OCI-LY1 (cell line): ENCODE measurements around the gene NELL1.
"Not testable (repeated sequence)": the region's sequence is repeated elsewhere in the genome, so short reads cannot be mapped to it uniquely, and the experiment has no call there.

Source experiments
- H2AFZ ChIP-seq: fragments of 200-600 bp; sonication (generic), shearing (Covaris generic); 2 replicates; pipeline ENCODE4 v1.6.0; 2014; ENCODE audit warnings: antibody characterized with exemption, mild to moderate bottlenecking, low read length
- H3F3A ChIP-seq: fragments of 200-600 bp; sonication (generic), shearing (Covaris generic); 2 replicates; pipeline ENCODE4 v1.6.0; 2014; ENCODE audit warnings: mild to moderate bottlenecking, antibody characterized with exemption, low read length, moderate library complexity; ENCODE audit not compliant: insufficient read depth
- H3K27ac ChIP-seq: fragments of 200-600 bp; sonication (generic); 2 replicates; pipeline ENCODE4 v1.5.1; 2014; ENCODE audit warnings: low read length, mixed run types, mild to moderate bottlenecking, low read depth; ENCODE audit not compliant: poor library complexity, severe bottlenecking
- H3K27me3 ChIP-seq: fragments of 200-600 bp; sonication (generic); 2 replicates; pipeline ENCODE4 v1.6.0; 2014; ENCODE audit warnings: antibody characterized with exemption, mild to moderate bottlenecking, low read length, moderate library complexity; ENCODE audit not compliant: insufficient read depth
- H3K36me3 ChIP-seq: fragments of 200-600 bp; sonication (generic); 2 replicates; pipeline ENCODE4 v1.6.1; 2014; ENCODE audit warnings: mild to moderate bottlenecking, antibody characterized with exemption, low read length, moderate library complexity, mixed read lengths; ENCODE audit not compliant: insufficient read depth
- H3K4me1 ChIP-seq: fragments of 200-600 bp; sonication (generic); 2 replicates; pipeline ENCODE4 v1.5.1; 2014; ENCODE audit warnings: mild to moderate bottlenecking, low read length, moderate library complexity; ENCODE audit not compliant: insufficient read depth, severe bottlenecking
- H3K4me2 ChIP-seq: fragments of 200-600 bp; sonication (generic), shearing (Covaris generic); 2 replicates; pipeline ENCODE4 v1.6.1; 2014; ENCODE audit warnings: low read length
- H3K4me3 ChIP-seq: fragments of 200-600 bp; sonication (generic); 2 replicates; pipeline ENCODE4 v1.5.1; 2014; ENCODE audit warnings: low read length, low read depth, mild to moderate bottlenecking, mixed read lengths; ENCODE audit not compliant: poor library complexity, severe bottlenecking
- H3K79me2 ChIP-seq: fragments of 200-600 bp; shearing (Covaris generic); 2 replicates; pipeline ENCODE4 v1.6.1; 2016; ENCODE audit warnings: mixed run types, low read length, mixed read lengths; ENCODE audit not compliant: insufficient read depth
- H3K9ac ChIP-seq: fragments of 200-600 bp; sonication (generic), shearing (Covaris generic); 2 replicates; pipeline ENCODE4 v1.6.1; 2014; ENCODE audit warnings: mild to moderate bottlenecking, low read length, mixed read lengths
- H3K9me2 ChIP-seq: fragments of 200-600 bp; sonication (generic), shearing (Covaris generic); 2 replicates; pipeline ENCODE4 v1.6.1; 2014; ENCODE audit warnings: low read depth, mild to moderate bottlenecking, low read length, mixed read lengths
- H3K9me3 ChIP-seq: fragments of 200-600 bp; shearing (Covaris generic); 2 replicates; pipeline ENCODE4 v1.6.1; 2014; ENCODE audit warnings: low read length, mixed read lengths
- H4K20me1 ChIP-seq: fragments of 200-600 bp; sonication (generic), shearing (Covaris generic); 2 replicates; pipeline ENCODE4 v1.6.0; 2016; ENCODE audit warnings: mild to moderate bottlenecking, low read length; ENCODE audit not compliant: insufficient read depth
- CTCF ChIP-seq: fragments of 200-600 bp; sonication (generic), shearing (Covaris generic); IDR thresholded peaks from 2 replicates; pipeline ENCODE4 v1.5.1; 2017; ENCODE audit warnings: mild to moderate bottlenecking, antibody characterized with exemption, low read length, moderate library complexity, mixed read lengths
- EZH2 ChIP-seq: fragments of 200-600 bp; sonication (generic), shearing (Covaris generic); IDR thresholded peaks from 2 replicates; pipeline ENCODE4 v1.8.0; 2017; ENCODE audit warnings: borderline replicate concordance, mixed run types, mild to moderate bottlenecking, antibody characterized with exemption, low read length, moderate library complexity, mixed read lengths

NELL1 gene

GRCh38 chr11:21133244-21133643 is 463.9 kb downstream of the NELL1 start:
- no peaks in the 10 kb centered on the region for H3K4me1 ChIP-seq
- H3K27ac ChIP-seq = no peak overlapping the region
- H3K79me2 ChIP-seq = no peaks in the 10 kb centered on the region
- H3K4me2 ChIP-seq = no peak overlapping the region
- no peaks in the 10 kb centered on the region for H3F3A ChIP-seq
- no peak for TF ChIP-seq CTCF
- TF ChIP-seq EZH2 = no peak
- H3K9me2 ChIP-seq = no peaks in the 10 kb centered on the region
- no peak overlapping the region for H3K4me3 ChIP-seq
- no peaks in the 10 kb centered on the region for H3K27me3 ChIP-seq
- H4K20me1 ChIP-seq = no peaks in the 10 kb centered on the region
- no peak overlapping the region for H2AFZ ChIP-seq
- H3K9me3 ChIP-seq = no peaks in the 10 kb centered on the region
- H3K9ac ChIP-seq = no peak overlapping the region
- H3K36me3 ChIP-seq = no peaks in the 10 kb centered on the region

- H3K4me2 ChIP-seq = no peak overlapping the region
- H3K9me2 ChIP-seq = no peaks in the 10 kb centered on the region
Observed at GRCh38 chr11:21133722-21134121, 464.3 kb downstream of the NELL1 start.

GRCh38 chr11:21137803-21138202 is 468.4 kb downstream of the NELL1 start:
- Histone ChIP-seq H3K9ac (no peak overlapping the region), H3K4me3 (no peak overlapping the region), H3K4me1 (no peaks in the 10 kb centered on the region), H3K9me3 (no peaks in the 10 kb centered on the region), H3K9me2 (no peaks in the 10 kb centered on the region), H3K27ac (no peak overlapping the region), H4K20me1 (no peaks in the 10 kb centered on the region), H2AFZ (no peak overlapping the region), H3F3A (no peaks in the 10 kb centered on the region), H3K36me3 (no peaks in the 10 kb centered on the region), H3K79me2 (no peaks in the 10 kb centered on the region), H3K27me3 (no peaks in the 10 kb centered on the region), H3K4me2 (no peak overlapping the region)
- TF ChIP-seq CTCF = no peak
- no peak for TF ChIP-seq EZH2

More at GRCh38 chr11:21133722-21134121, 464.3 kb downstream of the NELL1 start:
- Histone ChIP-seq H3K9me3 (no peaks in the 10 kb centered on the region), H3K79me2 (no peaks in the 10 kb centered on the region), H3K36me3 (no peaks in the 10 kb centered on the region), H3K27me3 (no peaks in the 10 kb centered on the region), H2AFZ (no peak overlapping the region), H3K4me1 (no peaks in the 10 kb centered on the region), H3K27ac (no peak overlapping the region), H3K9ac (no peak overlapping the region), H3F3A (no peaks in the 10 kb centered on the region), H4K20me1 (no peaks in the 10 kb centered on the region), H3K4me3 (no peak overlapping the region)
- TF ChIP-seq CTCF = no peak
- no peak for TF ChIP-seq EZH2

- H3K9me2 ChIP-seq, H4K20me1 ChIP-seq, H3K9me3 ChIP-seq, H3K27ac ChIP-seq, H3K36me3 ChIP-seq, H3K4me2 ChIP-seq, H3F3A ChIP-seq, H3K4me3 ChIP-seq, H2AFZ ChIP-seq, H3K27me3 ChIP-seq, H3K79me2 ChIP-seq, H3K4me1 ChIP-seq, H3K9ac ChIP-seq: not testable (repeated sequence)
Observed at GRCh38 chr11:21141557-21141956, 472.2 kb downstream of the NELL1 start.
